G401 (cell line): ENCODE measurements around the gene PBXIP1. TPM values are rescaled to one million over a fixed set of nuclear protein-coding genes. Genes with fewer than 3 reads are reported as not detected.
"Not testable (repeated sequence)": the region's sequence is repeated elsewhere in the genome, so short reads cannot be mapped to it uniquely, and the experiment has no call there.

Source experiments
- DNase-seq: peaks from one replicate; pipeline ENCODE4 v3.0.0-alpha.2; 2015; ENCODE audit warnings: low spot score
- in situ Hi-C: cut with HindIII; loops from 2 replicates; pipeline ENCODE4 v1.10.0; 2016; ENCODE audit warnings: low sequenced_read_pairs, mixed read lengths
- total RNA-seq: library from RNA; depleted of rRNA; stranded (reverse); fragments of >200 nt; shearing (Covaris generic); gene quantifications from 2 replicates; pipeline ENCODE4 v1.2.3, GENCODE V29; 2014

Gene PBXIP1
- total RNA-seq, 1 experiment from 2014 or later: 25.9 TPM

GRCh38 chr1:154995301-154995983 lies 39.5 kb upstream of the PBXIP1 start:
- in situ Hi-C loops: not testable (repeated sequence)

GRCh38 chr1:154994591-154994990 lies 38.7 kb upstream of the PBXIP1 start:
- DNase-seq: no peak
- in situ Hi-C loops: no loop called here

More at GRCh38 chr1:154995301-154995983, 39.5 kb upstream of the PBXIP1 start:
- not testable (repeated sequence) for DNase-seq

DNA sequence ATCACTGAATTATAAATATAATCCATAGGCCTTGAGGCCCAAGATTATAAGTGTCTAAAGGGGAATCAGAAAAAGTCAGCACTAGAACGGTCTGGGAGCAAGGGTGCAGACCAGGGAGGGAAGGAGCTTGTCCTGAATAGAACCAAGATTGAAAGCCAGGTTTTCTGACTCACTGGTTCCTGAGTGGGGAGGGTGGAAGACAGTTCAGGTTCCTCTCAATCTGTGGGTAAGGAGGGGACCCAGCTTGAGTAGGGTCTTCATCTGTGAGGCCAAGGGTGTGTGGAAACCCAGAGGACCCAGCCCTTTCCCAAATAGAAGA lies 38.3 kb upstream of the PBXIP1 start:
- in situ Hi-C loops: no loop called here
- DNase-seq: no peak

DNA sequence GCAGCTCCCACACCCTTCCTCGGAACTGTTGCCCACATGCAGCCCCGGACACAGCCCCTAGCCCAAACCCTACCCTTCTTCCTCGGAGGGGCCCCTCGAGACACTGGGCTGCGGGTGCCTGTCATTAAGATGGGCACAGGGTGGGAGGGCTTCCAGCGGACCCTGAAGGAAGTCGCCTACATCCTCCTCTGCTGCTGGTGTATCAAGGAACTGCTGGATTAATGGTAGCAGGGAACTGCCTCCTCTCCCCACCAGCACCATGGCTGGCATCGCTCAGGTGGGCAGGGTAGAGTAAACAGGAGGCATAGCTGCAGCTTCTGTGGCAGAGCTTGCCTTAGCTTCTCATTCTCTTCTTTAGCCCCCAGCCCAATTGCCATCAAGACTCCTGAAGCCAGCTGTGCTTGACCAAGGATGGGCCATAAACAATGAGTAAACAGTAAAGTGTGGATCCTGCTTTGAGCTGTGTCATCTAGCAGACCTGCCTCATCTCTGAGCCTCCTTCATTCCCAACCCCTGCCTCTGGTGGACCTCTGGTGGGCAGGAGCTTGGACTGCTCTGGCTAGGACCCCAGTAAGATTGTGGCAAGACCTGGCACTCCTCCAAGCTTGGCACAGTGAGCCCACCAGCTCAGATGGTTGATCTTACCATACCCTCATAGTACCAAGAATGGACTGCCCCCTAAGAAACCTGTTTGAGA lies 37.8 kb upstream of the PBXIP1 start, which contains the start of gene LENEP:
TSS of gene LENEP (plus strand) at position 15 of the 697 bp plus-strand sequence. CDS start at position 37, 22 bp downstream.
- DNase-seq: no peak
- in situ Hi-C loops: no loop called here

DNA sequence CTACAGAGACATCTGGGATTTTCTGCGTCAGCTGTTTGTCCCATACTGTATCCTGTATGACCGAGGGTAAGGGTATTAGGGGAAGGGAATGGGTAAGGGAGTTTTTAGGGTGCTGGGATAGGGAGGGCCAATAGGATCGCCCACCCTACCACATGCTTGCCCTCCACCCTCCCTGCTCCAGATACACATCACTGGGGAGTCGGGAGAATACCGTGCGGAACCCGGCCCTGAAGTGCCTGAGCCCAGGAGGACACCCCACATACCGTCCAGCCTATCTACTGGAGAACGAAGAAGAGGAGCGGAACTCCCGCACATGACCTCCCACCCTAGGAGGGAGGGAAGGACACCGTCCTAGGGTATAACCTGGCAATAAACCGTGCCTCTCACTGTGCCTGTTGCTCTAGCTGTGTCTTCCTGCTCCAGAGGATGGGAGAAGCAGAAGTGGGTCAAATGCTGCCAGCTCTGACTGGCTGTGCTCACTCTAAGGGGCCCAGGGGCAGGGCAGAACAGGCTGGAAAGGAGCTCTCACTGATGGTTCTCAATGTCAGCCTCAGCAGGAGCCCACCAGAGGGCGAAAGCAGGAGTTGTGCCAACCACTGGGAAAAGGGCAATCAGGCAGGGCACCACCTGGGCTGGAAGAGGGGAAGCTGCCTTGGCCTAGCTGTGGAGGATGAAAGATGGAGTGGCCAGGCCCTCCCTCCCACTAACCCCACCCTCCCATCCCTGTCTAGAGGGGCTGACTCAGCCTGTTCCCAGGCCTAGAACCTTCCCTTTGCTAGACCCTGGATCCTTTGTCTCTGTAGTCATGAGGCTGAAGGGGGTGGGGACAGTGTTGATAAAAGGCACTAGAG lies 37.0 kb upstream of the PBXIP1 start:
- no peak for DNase-seq
- in situ Hi-C loops: no loop called here

DNA sequence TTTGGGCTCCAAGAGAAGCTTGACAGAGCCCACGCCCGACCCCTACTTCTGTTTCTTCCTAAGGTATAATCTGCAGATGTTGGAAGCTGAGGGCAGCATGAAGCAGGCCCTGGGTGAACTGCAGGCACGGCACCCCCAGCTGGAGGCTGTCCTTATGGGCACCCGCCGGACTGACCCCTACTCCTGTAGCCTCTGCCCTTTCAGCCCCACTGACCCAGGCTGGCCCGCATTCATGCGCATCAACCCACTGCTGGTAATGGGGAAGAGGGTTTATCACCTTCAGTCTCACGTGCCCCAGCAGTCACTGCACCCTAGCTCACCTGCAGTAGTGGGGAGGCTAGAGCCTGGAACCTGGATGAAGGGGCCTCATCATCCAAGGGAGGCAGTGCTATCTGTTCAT lies 34.4 kb upstream of the PBXIP1 start:
- in situ Hi-C loops: no loop called here
- no peak for DNase-seq

GRCh38 chr1:154989195-154989860 lies 33.4 kb upstream of the PBXIP1 start:
- no peak for DNase-seq
- in situ Hi-C loops: no loop called here

DNA sequence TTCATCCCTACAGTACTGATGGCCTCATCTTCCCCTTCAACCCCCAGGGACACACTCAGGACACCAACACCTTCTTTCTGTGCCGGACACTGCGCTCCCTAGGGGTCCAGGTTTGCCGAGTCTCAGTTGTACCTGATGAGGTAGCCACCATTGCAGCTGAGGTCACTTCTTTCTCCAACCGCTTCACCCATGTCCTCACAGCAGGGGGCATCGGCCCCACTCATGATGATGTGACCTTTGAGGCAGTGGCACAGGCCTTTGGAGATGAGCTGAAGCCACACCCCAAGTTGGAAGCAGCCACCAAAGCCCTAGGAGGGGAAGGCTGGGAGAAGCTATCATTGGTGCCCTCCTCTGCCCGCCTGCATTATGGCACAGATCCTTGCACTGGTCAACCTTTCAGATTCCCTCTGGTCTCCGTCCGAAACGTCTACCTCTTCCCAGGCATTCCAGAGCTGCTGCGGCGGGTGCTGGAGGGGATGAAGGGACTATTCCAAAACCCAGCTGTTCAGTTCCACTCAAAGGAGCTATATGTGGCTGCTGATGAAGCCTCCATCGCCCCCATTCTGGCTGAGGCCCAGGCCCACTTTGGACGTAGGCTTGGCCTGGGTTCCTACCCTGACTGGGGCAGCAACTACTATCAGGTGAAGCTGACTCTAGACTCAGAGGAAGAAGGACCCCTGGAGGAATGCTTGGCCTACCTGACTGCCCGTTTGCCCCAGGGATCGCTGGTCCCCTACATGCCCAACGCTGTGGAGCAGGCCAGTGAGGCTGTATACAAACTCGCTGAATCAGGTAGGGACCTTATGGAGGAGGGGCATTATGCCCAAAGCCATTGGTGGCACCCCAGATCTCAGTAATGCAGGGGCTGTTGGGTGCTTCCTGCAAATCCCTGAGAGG lies 32.4 kb upstream of the PBXIP1 start:
- in situ Hi-C loops: no loop called here
- no peak for DNase-seq

GRCh38 chr1:154987326-154987725 lies 31.4 kb upstream of the PBXIP1 start:
- in situ Hi-C loops: no loop called here
- no peak for DNase-seq

- DNase-seq, in situ Hi-C loops: not testable (repeated sequence)
Observed at GRCh38 chr1:154986736-154987135, 30.8 kb upstream of the PBXIP1 start.

GRCh38 chr1:154983776-154984466 lies 28.0 kb upstream of the PBXIP1 start:
- no peak for DNase-seq
- in situ Hi-C loops: no loop called here

DNA sequence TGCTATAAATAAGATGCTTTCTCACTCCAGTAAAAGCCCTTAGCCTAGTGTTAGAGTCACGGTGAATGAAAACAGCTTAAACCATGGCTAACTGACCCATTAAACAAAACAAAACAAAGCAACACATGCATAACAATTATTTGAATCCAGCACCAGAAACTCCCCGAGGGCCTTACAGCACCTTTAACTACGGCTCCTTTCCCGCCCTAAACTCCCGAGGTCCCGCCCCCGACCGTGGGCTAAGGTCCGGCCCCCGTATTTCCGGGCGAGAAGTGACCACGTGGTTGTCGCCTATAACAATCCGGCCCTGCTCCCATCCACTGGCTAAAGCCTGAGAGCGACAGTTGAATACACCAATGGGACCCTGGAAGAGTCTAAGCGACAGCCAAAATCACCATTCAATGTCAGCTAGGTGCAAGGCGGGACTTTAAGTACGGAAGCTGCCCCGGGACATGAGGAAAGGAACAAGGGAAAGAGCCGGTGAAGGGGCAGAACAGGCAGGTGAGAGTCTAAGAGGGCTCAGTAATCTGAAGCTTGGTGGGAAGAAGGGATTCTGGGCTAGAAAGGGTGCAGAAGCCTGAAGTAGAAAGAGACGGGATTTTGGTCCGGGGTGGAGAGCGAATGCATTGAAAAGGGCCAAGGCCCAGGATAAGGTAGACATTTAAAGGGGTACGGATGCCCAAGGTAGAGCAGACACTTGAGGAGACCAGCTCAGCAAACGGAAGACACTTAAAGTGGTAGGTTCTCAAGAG lies 27.2 kb upstream of the PBXIP1 start, which contains the start of gene FLAD1:
TSS of gene FLAD1 (plus strand) at position 448 of the 752 bp plus-strand sequence. CDS start 351 bp downstream, outside the sequence.
- peak; percentile 99 for DNase-seq

DNA sequence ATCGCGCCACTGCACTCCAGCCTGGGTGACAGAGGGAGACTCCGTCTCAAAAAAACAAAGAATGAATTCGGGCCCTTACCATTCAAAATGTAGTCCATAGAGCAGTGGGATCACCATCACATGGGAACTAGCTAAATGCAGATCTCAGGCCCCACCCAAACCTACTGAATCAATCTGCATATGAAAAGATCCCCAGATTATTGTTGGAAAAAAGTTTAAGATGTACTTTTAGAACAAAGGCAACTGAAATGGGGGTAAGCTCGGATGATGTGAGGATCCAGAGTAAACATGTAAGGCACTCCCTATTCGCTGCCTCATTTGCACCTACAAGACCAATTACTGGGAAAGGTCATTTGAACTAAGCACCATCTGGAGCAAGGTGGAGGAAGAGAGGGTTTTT lies 26.4 kb upstream of the PBXIP1 start:
- in situ Hi-C loops: no loop called here
- no peak for DNase-seq

More for the DNA sequence above, 27.2 kb upstream of the PBXIP1 start, which contains the start of gene FLAD1:
- in situ Hi-C loops: no loop called here

DNA sequence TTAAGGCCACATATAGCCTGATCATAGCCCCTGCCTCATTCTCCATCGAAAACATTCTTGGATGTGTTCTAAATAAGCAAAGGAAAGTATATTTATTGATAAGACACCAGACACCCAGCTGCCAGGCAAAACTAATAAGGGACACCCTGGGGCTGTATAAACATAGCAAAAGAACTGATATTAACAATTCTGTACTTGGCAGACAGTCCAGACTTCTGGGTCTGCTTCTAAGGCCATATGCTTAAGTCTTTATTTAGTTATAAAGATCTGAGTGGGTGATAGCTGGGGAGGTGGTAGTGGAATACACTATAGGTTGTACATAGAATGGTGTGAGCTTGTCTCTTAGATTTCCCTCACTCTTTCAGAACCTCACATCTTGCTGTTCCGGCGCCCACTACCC lies 22.5 kb upstream of the PBXIP1 start:
- DNase-seq: no peak
- in situ Hi-C loops: no loop called here

- in situ Hi-C loops, DNase-seq: not testable (repeated sequence)
Observed at GRCh38 chr1:154977762-154978161, 21.9 kb upstream of the PBXIP1 start.

- in situ Hi-C loops: no loop called here
- no peak for DNase-seq
Observed at GRCh38 chr1:154975409-154976059, 19.6 kb upstream of the PBXIP1 start.
